HepG2 (cell line): ENCODE measurements around the gene CSNK1D. TPM values are rescaled to one million over a fixed set of nuclear protein-coding genes. Genes with fewer than 3 reads are reported as not detected.

Experiments
- ATAC-seq: fragments of 200-7000 bp; cut with Tn5 transposase; 3 replicates; pipeline ENCODE4 v1.9.1; 2020; ENCODE audit warnings: mild to moderate bottlenecking, moderate library complexity
- BruUV-seq: library from RNA; stranded (reverse); fragments of 400-500 nt; replicated peaks from 2 replicates; lab custom pipeline; 2021; lab: Mats Ljungman, UMichigan
- CTCF ChIA-PET: fragments of 300-600 bp; formaldehyde crosslinking; extraction: SDS; loops from one replicate; lab custom pipeline; 2021; ENCODE audit warnings: low total read pairs, inconsistent platforms, low intra/inter-chr PET ratio; lab: Yijun Ruan, JAX
- POLR2A ChIA-PET: fragments of 350-600 bp; sonication (Branson Sonifier 250); formaldehyde crosslinking; loops from one replicate; lab custom pipeline; 2020; ENCODE audit warnings: antibody characterized with exemption, inconsistent platforms; lab: Yijun Ruan, JAX
- DNase-seq: peaks from one replicate; pipeline ENCODE4 v3.0.0-alpha.2; 2015; ENCODE audit warnings: low spot score
- FAIRE-seq: peaks from 3 replicates; lab custom pipeline; 2011; peaks lifted over from hg19 to GRCh38; lab: Jason Lieb, UNC
- H2AFZ ChIP-seq: one replicate; pipeline ENCODE4 v1.6.1; 2011; ENCODE audit warnings: low read length, inconsistent platforms
- H3K27ac ChIP-seq: fragments of 300-600 bp; 3 replicates; pipeline ENCODE4 v1.8.0; 2011; ENCODE audit warnings: mixed run types, mild to moderate bottlenecking, mixed read lengths, low read length, inconsistent platforms; ENCODE audit not compliant: insufficient read depth; ENCODE audit errors: extremely low read length
- H3K27me3 ChIP-seq, 2 experiments: fragments of 200-600 bp in 1 of 2; 2 replicates in 1 of 2; 3 replicates in 1 of 2; pipeline versions ENCODE4 v1.6.0 to v1.8.0; 2011; ENCODE audit warnings: low read length in 2 of 2, mild to moderate bottlenecking in 2 of 2, moderate library complexity in 2 of 2, inconsistent platforms in 1 of 2; ENCODE audit not compliant: insufficient read depth in 2 of 2, control insufficient read depth in 1 of 2
- H3K36me3 ChIP-seq, 2 experiments: fragments of 200-600 bp in 1 of 2; replicated peaks in 1 of 2; 2 replicates in 1 of 2; 3 replicates in 1 of 2; pipeline versions ENCODE4 v1.5.1 to v1.8.0; 2011; ENCODE audit warnings: low read length in 2 of 2, inconsistent platforms in 1 of 2; ENCODE audit not compliant: insufficient read depth in 2 of 2, control insufficient read depth in 1 of 2
- H3K4me1 ChIP-seq: 2 replicates; pipeline ENCODE4 v1.5.1; 2012; ENCODE audit warnings: low read length, inconsistent platforms; ENCODE audit not compliant: insufficient read depth
- H3K4me2 ChIP-seq: 2 replicates; pipeline ENCODE4 v1.6.0; 2011; ENCODE audit warnings: low read depth, low read length, inconsistent platforms
- H3K4me3 ChIP-seq, 3 experiments: fragments of 200-600 bp in 1 of 3; sonication (generic), shearing (Covaris generic) in 1 of 3; replicated peaks in 1 of 3; 2 replicates each; pipeline ENCODE4 v1.5.1; 2011 to 2016; ENCODE audit warnings: low read length in 3 of 3, inconsistent platforms in 2 of 3, low read depth in 2 of 3, mild to moderate bottlenecking in 2 of 3, control low read depth in 1 of 3, mixed read lengths in 1 of 3; ENCODE audit not compliant: insufficient read depth in 1 of 3
- H3K79me2 ChIP-seq: one replicate; pipeline ENCODE4 v1.6.1; 2011; ENCODE audit warnings: low read length, inconsistent platforms; ENCODE audit not compliant: insufficient read depth
- H3K9ac ChIP-seq: 2 replicates; pipeline ENCODE4 v1.6.0; 2011; ENCODE audit warnings: mild to moderate bottlenecking, low read depth, low read length, inconsistent platforms; ENCODE audit not compliant: insufficient read depth
- H3K9me3 ChIP-seq: 2 replicates; pipeline ENCODE4 v1.5.1; 2012; ENCODE audit warnings: mild to moderate bottlenecking, low read length
- H4K20me1 ChIP-seq: 2 replicates; pipeline ENCODE4 v1.6.0; 2011; ENCODE audit warnings: inconsistent platforms, mild to moderate bottlenecking, low read length, moderate library complexity; ENCODE audit not compliant: insufficient read depth
- AGO2 ChIP-seq: fragments of 200-400 bp; formaldehyde crosslinking; optimal IDR thresholded peaks from 2 replicates; pipeline ENCODE3; 2017; ENCODE audit warnings: mild to moderate bottlenecking, low read depth, low read length, moderate library complexity
- ELF1 ChIP-seq: sonication (generic); formaldehyde crosslinking; IDR thresholded peaks from 2 replicates; pipeline ENCODE4 v1.4.0; 2020; ENCODE audit warnings: missing genetic modification reagents
- HDAC1 ChIP-seq: sonication (generic); formaldehyde crosslinking; IDR thresholded peaks from 2 replicates; pipeline ENCODE4 v1.5.1; 2020; ENCODE audit warnings: mild to moderate bottlenecking, missing genetic modification reagents
- POLR2AphosphoS2 ChIP-seq: IDR thresholded peaks from 2 replicates; pipeline ENCODE4 v1.6.1; 2011; ENCODE audit warnings: low read depth, low read length, improper control_type of control experiment
- POLR2G ChIP-seq: fragments of 200-400 bp; formaldehyde crosslinking; IDR thresholded peaks from 2 replicates; pipeline ENCODE4 v1.6.1; 2018; ENCODE audit warnings: mild to moderate bottlenecking, low read depth, low read length, moderate library complexity
- RBM22 ChIP-seq: fragments of 200-400 bp; formaldehyde crosslinking; optimal IDR thresholded peaks from 2 replicates; pipeline ENCODE3; 2017; ENCODE audit warnings: mild to moderate bottlenecking, low read length, moderate library complexity
- SOX6 ChIP-seq, 2 experiments: fragments of 450-650 bp in 1 of 2; sonication (generic) in 1 of 2; formaldehyde crosslinking in 1 of 2; IDR thresholded peaks; 2 replicates each; pipeline versions ENCODE4 v1.4.0 to v1.6.1; 2017 to 2020; ENCODE audit warnings: antibody characterized with exemption in 1 of 2, mild to moderate bottlenecking in 1 of 2, missing genetic modification reagents in 1 of 2
- ZBTB38 ChIP-seq: sonication (generic); formaldehyde crosslinking; IDR thresholded peaks from 2 replicates; pipeline ENCODE4 v1.5.1; 2020; ENCODE audit warnings: mild to moderate bottlenecking, missing genetic modification reagents
- ZC3H13 ChIP-seq: sonication (generic); formaldehyde crosslinking; IDR thresholded peaks from 2 replicates; pipeline ENCODE4 v1.8.1; 2023; ENCODE audit warnings: mild to moderate bottlenecking, missing genetic modification reagents, moderate library complexity
- ZNF12 ChIP-seq: sonication (generic); formaldehyde crosslinking; IDR thresholded peaks from 2 replicates; pipeline ENCODE4 v1.5.0; 2020; ENCODE audit warnings: missing genetic modification reagents
- ZNF414 ChIP-seq: sonication (generic); formaldehyde crosslinking; IDR thresholded peaks from 2 replicates; pipeline ENCODE4 v1.5.0; 2020; ENCODE audit warnings: missing genetic modification reagents
- ZNF460 ChIP-seq: sonication (generic); formaldehyde crosslinking; IDR thresholded peaks from 2 replicates; pipeline ENCODE4 v1.5.1; 2020; ENCODE audit warnings: missing genetic modification reagents, mild to moderate bottlenecking, borderline replicate concordance
- ZNF564 ChIP-seq: sonication (generic); formaldehyde crosslinking; IDR thresholded peaks from 2 replicates; pipeline ENCODE4 v1.8.1; 2023; ENCODE audit warnings: mild to moderate bottlenecking, missing genetic modification reagents
- ZZZ3 ChIP-seq: sonication (generic); formaldehyde crosslinking; IDR thresholded peaks from 2 replicates; pipeline ENCODE4 v1.4.0; 2020; ENCODE audit warnings: missing genetic modification reagents, mild to moderate bottlenecking, borderline replicate concordance
- WGBS: methylation state at CpG from one replicate; pipeline ENCODE4 v1.1.6; 2017; ENCODE audit warnings: low lambda C conversion rate; 5-methylcytosine and 5-hydroxymethylcytosine counted together
- in situ Hi-C: cut with HindIII; loops from 2 replicates; pipeline ENCODE4 v1.10.0; 2017; ENCODE audit warnings: low pct_unique_long_range_greater_than_20kb; ENCODE audit not compliant: extremely low pct_ligation_motif_present
- intact Hi-C: fragments of 100-400 bp; cut with micrococcal nuclease; formaldehyde crosslinking; loops from one replicate; pipeline ENCODE4 v1.10.0; 2022; ENCODE audit not compliant: unreplicated experiment
- polyA plus RNA-seq, 8 experiments: library from polyadenylated mRNA; depleted of rRNA in 3 of 8; stranded (reverse) in 7 of 8; unstranded in 1 of 8; fragments of >200 nt; fragmentation: Illumina TruSeq in 4 of 8; extraction: Trizol in 4 of 8; gene quantifications; 2 replicates each; pipeline versions ENCODE4 v1.2.1 to v1.2.3, GENCODE V29; 2011 to 2016; ENCODE audit warnings: low read depth in 4 of 8, missing spikeins in 1 of 8, mixed read lengths in 1 of 8; ENCODE audit not compliant: insufficient read depth in 1 of 8
- total RNA-seq, 5 experiments: library from RNA; depleted of rRNA; stranded (reverse); fragments of >200 nt; fragmentation: Illumina TruSeq; extraction: Trizol; gene quantifications; 2 replicates each; pipeline ENCODE4 v1.2.3, GENCODE V29; 2016; ENCODE audit warnings: low read depth in 1 of 5
- TF ChIP-seq, protein P1 (sequence below): sonication (generic); formaldehyde crosslinking; IDR thresholded peaks from 2 replicates; pipeline ENCODE4 v1.4.0; 2020; ENCODE audit warnings: missing genetic modification reagents
- TF ChIP-seq, protein P2 (sequence below): sonication (generic); formaldehyde crosslinking; IDR thresholded peaks from 2 replicates; pipeline ENCODE4 v1.4.0; 2020; ENCODE audit warnings: missing genetic modification reagents

Gene CSNK1D
- total and polyA plus RNA-seq, 2 of the 13 experiments (the other 11 are each of a cell fraction or from before 2014, with no cell fraction given), result 31.5 to 128 TPM

GRCh38 chr17:82247182-82247823, 26.2 kb downstream of the CSNK1D start (continued):
- TF ChIP-seq HDAC1 (CRISPR knock-in tag) (no peak), ZNF12 (CRISPR knock-in tag) (no peak), ZZZ3 (CRISPR knock-in tag) (no peak), AGO2 (peak; percentile 70), POLR2G (peak; percentile 43; the same call in 1 of the 2 replicates), ZBTB38 (0 out of 2 replicates have a peak, but pooled peaks have one; percentile 3), POLR2AphosphoS2 (peak; percentile 77), ZNF460 (CRISPR knock-in tag) (no peak)
- TF ChIP-seq, protein P1, sequence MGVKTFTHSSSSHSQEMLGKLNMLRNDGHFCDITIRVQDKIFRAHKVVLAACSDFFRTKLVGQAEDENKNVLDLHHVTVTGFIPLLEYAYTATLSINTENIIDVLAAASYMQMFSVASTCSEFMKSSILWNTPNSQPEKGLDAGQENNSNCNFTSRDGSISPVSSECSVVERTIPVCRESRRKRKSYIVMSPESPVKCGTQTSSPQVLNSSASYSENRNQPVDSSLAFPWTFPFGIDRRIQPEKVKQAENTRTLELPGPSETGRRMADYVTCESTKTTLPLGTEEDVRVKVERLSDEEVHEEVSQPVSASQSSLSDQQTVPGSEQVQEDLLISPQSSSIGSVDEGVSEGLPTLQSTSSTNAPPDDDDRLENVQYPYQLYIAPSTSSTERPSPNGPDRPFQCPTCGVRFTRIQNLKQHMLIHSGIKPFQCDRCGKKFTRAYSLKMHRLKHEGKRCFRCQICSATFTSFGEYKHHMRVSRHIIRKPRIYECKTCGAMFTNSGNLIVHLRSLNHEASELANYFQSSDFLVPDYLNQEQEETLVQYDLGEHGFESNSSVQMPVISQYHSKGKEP, result no peak

GRCh38 chr17:82246365-82247181, 26.9 kb downstream of the CSNK1D start:
- Histone ChIP-seq H3K4me3 (no peak overlapping the region), H3K9me3 (no peaks in the 10 kb centered on the region), H3K4me1 (peaks cover 28% of the 10 kb centered on the region), H3K27ac (no peak overlapping the region), H3K4me2 (no peak overlapping the region), H3K79me2 (peaks cover 3% of the 10 kb centered on the region), H4K20me1 (peaks cover 51% of the 10 kb centered on the region; the same call in 1 of the 2 replicates), H3K9ac (no peak overlapping the region), H3K27me3 (no peaks in the 10 kb centered on the region), H3K36me3 (peaks cover 62 to 83% of the 10 kb centered on the region in 2 experiments), H2AFZ (no peak overlapping the region)
- ChIA-PET POLR2A (interaction anchor here (0.9 to 7.2 kb wide), 4 partner anchors 10 to 54 kb away, joined by 3 to 89 read pairs (median 4); no protein-coding TSS in a partner anchor), CTCF (no interaction called here)
- FAIRE-seq, result no peak
- intact Hi-C loops (no loop called here), in situ Hi-C loops (no loop called here)
- BruUV-seq, result no TSS peak
- no peak for DNase-seq
- 92% methylated on average over 25 of the region's 27 CpGs for WGBS
- ATAC-seq, result no peak
- TF ChIP-seq RBM22 (peak; percentile 8), ELF1 (no peak), SOX6 (IDR thresholded peaks at IDR 0.05) (no peak), SOX6 (CRISPR knock-in tag; IDR thresholded peaks at IDR 0.05) (no peak), ZC3H13 (CRISPR knock-in tag) (peak; percentile 70; the same call in 1 of the 2 replicates), ZNF414 (CRISPR knock-in tag) (no peak), ZNF564 (CRISPR knock-in tag) (no peak)
- TF ChIP-seq, protein P2, sequence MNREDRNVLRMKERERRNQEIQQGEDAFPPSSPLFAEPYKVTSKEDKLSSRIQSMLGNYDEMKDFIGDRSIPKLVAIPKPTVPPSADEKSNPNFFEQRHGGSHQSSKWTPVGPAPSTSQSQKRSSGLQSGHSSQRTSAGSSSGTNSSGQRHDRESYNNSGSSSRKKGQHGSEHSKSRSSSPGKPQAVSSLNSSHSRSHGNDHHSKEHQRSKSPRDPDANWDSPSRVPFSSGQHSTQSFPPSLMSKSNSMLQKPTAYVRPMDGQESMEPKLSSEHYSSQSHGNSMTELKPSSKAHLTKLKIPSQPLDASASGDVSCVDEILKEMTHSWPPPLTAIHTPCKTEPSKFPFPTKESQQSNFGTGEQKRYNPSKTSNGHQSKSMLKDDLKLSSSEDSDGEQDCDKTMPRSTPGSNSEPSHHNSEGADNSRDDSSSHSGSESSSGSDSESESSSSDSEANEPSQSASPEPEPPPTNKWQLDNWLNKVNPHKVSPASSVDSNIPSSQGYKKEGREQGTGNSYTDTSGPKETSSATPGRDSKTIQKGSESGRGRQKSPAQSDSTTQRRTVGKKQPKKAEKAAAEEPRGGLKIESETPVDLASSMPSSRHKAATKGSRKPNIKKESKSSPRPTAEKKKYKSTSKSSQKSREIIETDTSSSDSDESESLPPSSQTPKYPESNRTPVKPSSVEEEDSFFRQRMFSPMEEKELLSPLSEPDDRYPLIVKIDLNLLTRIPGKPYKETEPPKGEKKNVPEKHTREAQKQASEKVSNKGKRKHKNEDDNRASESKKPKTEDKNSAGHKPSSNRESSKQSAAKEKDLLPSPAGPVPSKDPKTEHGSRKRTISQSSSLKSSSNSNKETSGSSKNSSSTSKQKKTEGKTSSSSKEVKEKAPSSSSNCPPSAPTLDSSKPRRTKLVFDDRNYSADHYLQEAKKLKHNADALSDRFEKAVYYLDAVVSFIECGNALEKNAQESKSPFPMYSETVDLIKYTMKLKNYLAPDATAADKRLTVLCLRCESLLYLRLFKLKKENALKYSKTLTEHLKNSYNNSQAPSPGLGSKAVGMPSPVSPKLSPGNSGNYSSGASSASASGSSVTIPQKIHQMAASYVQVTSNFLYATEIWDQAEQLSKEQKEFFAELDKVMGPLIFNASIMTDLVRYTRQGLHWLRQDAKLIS (CRISPR knock-in tag), result 0 out of 2 replicates have a peak, but pooled peaks have one; percentile 45
